HEK293T (cell line): ENCODE data around the gene SUCLA2.

Source experiments
- CTCF ChIA-PET: fragments of 350-600 bp; formaldehyde crosslinking; extraction: SDS; loops from one replicate; lab custom pipeline; 2021; ENCODE audit warnings: antibody characterized with exemption, inconsistent platforms; lab: Yijun Ruan, JAX
- POLR2A ChIA-PET: fragments of 350-600 bp; formaldehyde crosslinking; extraction: SDS; loops from one replicate; lab custom pipeline; 2020; ENCODE audit warnings: antibody characterized with exemption, inconsistent platforms; lab: Yijun Ruan, JAX
- DNase-seq: peaks from one replicate; pipeline ENCODE4 v3.0.0; 2012; ENCODE audit warnings: mixed read lengths; ENCODE audit errors: extremely low spot score
- ARNT ChIP-seq: fragments of 450-650 bp; IDR thresholded peaks from 2 replicates; pipeline ENCODE4 v1.6.1; 2017; ENCODE audit warnings: mild to moderate bottlenecking
- BHLHE40 ChIP-seq: fragments of 450-650 bp; IDR thresholded peaks from 2 replicates; pipeline ENCODE4 v1.6.1; 2016; ENCODE audit warnings: mild to moderate bottlenecking, moderate library complexity, borderline replicate concordance
- CTBP1 ChIP-seq: fragments of 450-650 bp; IDR thresholded peaks from 2 replicates; pipeline ENCODE4 v1.6.1; 2016; ENCODE audit warnings: borderline replicate concordance
- ELF4 ChIP-seq: fragments of 450-650 bp; IDR thresholded peaks from 2 replicates; pipeline ENCODE4 v1.6.1; 2017; ENCODE audit warnings: antibody characterized with exemption
- FOXA1 ChIP-seq: fragments of 450-650 bp; IDR thresholded peaks from 2 replicates; pipeline ENCODE4 v1.6.1; 2016; ENCODE audit warnings: mild to moderate bottlenecking
- FOXK2 ChIP-seq: fragments of 450-650 bp; IDR thresholded peaks from 2 replicates; pipeline ENCODE4 v1.6.1; 2016; ENCODE audit warnings: mild to moderate bottlenecking
- FOXM1 ChIP-seq: fragments of 450-650 bp; IDR thresholded peaks from 2 replicates; pipeline ENCODE4 v1.6.1; 2017; ENCODE audit warnings: mild to moderate bottlenecking, borderline replicate concordance
- HDGF ChIP-seq: fragments of 450-650 bp; IDR thresholded peaks from 2 replicates; pipeline ENCODE4 v1.6.1; 2017; ENCODE audit warnings: antibody characterized with exemption, borderline replicate concordance
- L3MBTL2 ChIP-seq: fragments of 450-650 bp; conservative IDR thresholded peaks from 2 replicates; pipeline ENCODE4 v1.6.1; 2016; ENCODE audit warnings: mild to moderate bottlenecking
- LEF1 ChIP-seq: fragments of 450-650 bp; IDR thresholded peaks from 2 replicates; pipeline ENCODE4 v1.6.1; 2017; ENCODE audit warnings: mild to moderate bottlenecking, borderline replicate concordance
- NFRKB ChIP-seq: fragments of 450-650 bp; IDR thresholded peaks from 2 replicates; pipeline ENCODE4 v1.6.1; 2016; ENCODE audit warnings: mild to moderate bottlenecking, moderate library complexity
- PKNOX1 ChIP-seq: fragments of 450-650 bp; IDR thresholded peaks from 2 replicates; pipeline ENCODE4 v1.6.1; 2016
- SP1 ChIP-seq: fragments of 450-650 bp; IDR thresholded peaks from 2 replicates; pipeline ENCODE4 v1.6.1; 2017
- SUZ12 ChIP-seq: fragments of 450-650 bp; IDR thresholded peaks from 2 replicates; pipeline ENCODE4 v1.6.1; 2016; ENCODE audit warnings: mild to moderate bottlenecking
- TARDBP ChIP-seq: fragments of 450-650 bp; IDR thresholded peaks from 2 replicates; pipeline ENCODE4 v1.6.1; 2016
- ZNF384 ChIP-seq: fragments of 450-650 bp; IDR thresholded peaks from 2 replicates; pipeline ENCODE4 v1.6.1; 2016

SUCLA2 gene

GRCh38 chr13:47904891-47905290 is 96.2 kb downstream of the SUCLA2 start:
- ChIA-PET POLR2A (no interaction called here), CTCF (no interaction called here)
- DNase-seq: no peak
- no peak for TF ChIP-seq PKNOX1
- no peak for TF ChIP-seq FOXM1
- no peak for TF ChIP-seq CTBP1
- no peak for TF ChIP-seq TARDBP
- TF ChIP-seq NFRKB: no peak

- no peak for DNase-seq
- ChIA-PET POLR2A (no interaction called here), CTCF (no interaction called here)
- TF ChIP-seq ARNT (no peak), SP1 (no peak), TARDBP (no peak), NFRKB (no peak), FOXM1 (no peak), FOXA1 (no peak), ELF4 (no peak), CTBP1 (no peak), SUZ12 (no peak)
Measured at GRCh38 chr13:47904241-47904640, 96.8 kb downstream of the SUCLA2 start.

- POLR2A ChIA-PET: no interaction called here
- TF ChIP-seq SUZ12 (no peak), L3MBTL2 (no peak), ZNF384 (no peak), PKNOX1 (no peak), FOXK2 (no peak), SP1 (no peak), TARDBP (no peak), HDGF (no peak), BHLHE40 (no peak), FOXM1 (no peak), CTBP1 (no peak), FOXA1 (no peak), ARNT (no peak)
- no peak for DNase-seq
- CTCF ChIA-PET: no interaction called here
Measured at GRCh38 chr13:47903836-47904235, 97.2 kb downstream of the SUCLA2 start.

- TF ChIP-seq L3MBTL2 (no peak), FOXM1 (no peak), BHLHE40 (no peak), PKNOX1 (no peak), ZNF384 (no peak), TARDBP (no peak), ARNT (no peak), SUZ12 (no peak), SP1 (no peak), CTBP1 (no peak), HDGF (no peak), NFRKB (no peak), FOXK2 (no peak), FOXA1 (no peak), ELF4 (no peak), LEF1 (no peak)
- CTCF ChIA-PET: no interaction called here
- DNase-seq: no peak
- POLR2A ChIA-PET: no interaction called here
Measured at GRCh38 chr13:47901441-47901840, 99.6 kb downstream of the SUCLA2 start.

- no peak for DNase-seq
- TF ChIP-seq ARNT (no peak), TARDBP (no peak), NFRKB (no peak), CTBP1 (no peak), ZNF384 (no peak)
- POLR2A ChIA-PET: no interaction called here
- CTCF ChIA-PET: no interaction called here
Measured at GRCh38 chr13:47898080-47898479, 103.0 kb downstream of the SUCLA2 start.

GRCh38 chr13:47897411-47898050 is 103.5 kb downstream of the SUCLA2 start:
- ChIA-PET POLR2A (no interaction called here), CTCF (no interaction called here)
- TF ChIP-seq SUZ12: no peak
- TF ChIP-seq CTBP1: no peak
- no peak for TF ChIP-seq HDGF
- TF ChIP-seq TARDBP: no peak
- DNase-seq: no peak

GRCh38 chr13:47896546-47896945 is 104.5 kb downstream of the SUCLA2 start:
- POLR2A ChIA-PET: no interaction called here
- no peak for TF ChIP-seq TARDBP
- no peak for TF ChIP-seq PKNOX1
- TF ChIP-seq FOXK2: no peak
- TF ChIP-seq FOXM1: no peak
- no peak for TF ChIP-seq ARNT
- TF ChIP-seq NFRKB: no peak
- no peak for TF ChIP-seq ELF4
- TF ChIP-seq CTBP1: no peak
- no peak for TF ChIP-seq SUZ12
- TF ChIP-seq FOXA1: no peak
- no peak for TF ChIP-seq BHLHE40
- no peak for DNase-seq
- CTCF ChIA-PET: no interaction called here
